HEK293 (cell line): Measurements from ENCODE around the gene LINGO1.

ENCODE experiments used
- CTCF ChIA-PET: fragments of 350-600 bp; formaldehyde crosslinking; extraction: SDS; loops from one replicate; lab custom pipeline; 2021; ENCODE audit warnings: antibody characterized with exemption; lab: Yijun Ruan, JAX
- POLR2A ChIA-PET: fragments of 300-600 bp; formaldehyde crosslinking; extraction: SDS; loops from one replicate; lab custom pipeline; 2020; ENCODE audit warnings: antibody characterized with exemption, inconsistent platforms; lab: Yijun Ruan, JAX
- H3K27ac ChIP-seq: fragments of 200-500 bp; sonication (Bioruptor generic); 2 replicates; pipeline ENCODE4 v1.5.1; 2014; ENCODE audit warnings: low read depth, low read length, control low read depth, inconsistent platforms; ENCODE audit errors: extremely low read depth
- H3K36me3 ChIP-seq, 2 experiments: fragments of 200-500 bp in 1 of 2; sonication (Bioruptor generic) in 1 of 2; 1 replicate in 1 of 2; 2 replicates in 1 of 2; pipeline ENCODE4 v1.5.1; 2014 to 2017; ENCODE audit warnings: inconsistent platforms in 2 of 2, low read length in 2 of 2; ENCODE audit not compliant: control insufficient read depth in 2 of 2, insufficient read depth in 1 of 2
- H3K4me1 ChIP-seq: fragments of 200-500 bp; sonication (Bioruptor generic); 2 replicates; pipeline ENCODE4 v1.5.1; 2014; ENCODE audit warnings: mild to moderate bottlenecking, low read length, inconsistent platforms; ENCODE audit not compliant: control insufficient read depth, insufficient read depth
- H3K4me3 ChIP-seq: 2 replicates; pipeline ENCODE4 v1.5.1; 2011; ENCODE audit warnings: low read depth, mild to moderate bottlenecking, control low read depth, low read length, moderate library complexity
- H3K9me3 ChIP-seq: fragments of 200-500 bp; sonication (Bioruptor generic); 2 replicates; pipeline ENCODE4 v1.5.1; 2014; ENCODE audit warnings: low read depth, low read length, inconsistent platforms; ENCODE audit not compliant: control insufficient read depth, insufficient read depth
- BCL11A ChIP-seq: fragments of 450-650 bp; formaldehyde crosslinking; IDR thresholded peaks from 2 replicates; pipeline ENCODE4 v1.5.1; 2016; ENCODE audit warnings: low read depth, missing biosample characterization, missing genetic modification characterization
- BCL6B ChIP-seq: fragments of 450-650 bp; formaldehyde crosslinking; IDR thresholded peaks from 2 replicates; pipeline ENCODE4 v1.5.1; 2017; ENCODE audit warnings: missing biosample characterization, missing genetic modification characterization
- CTCF ChIP-seq: fragments of 450-650 bp; formaldehyde crosslinking; IDR thresholded peaks from 2 replicates; pipeline ENCODE4 v1.5.1; 2016; ENCODE audit warnings: missing biosample characterization, missing genetic modification characterization
- GFI1B ChIP-seq: fragments of 450-650 bp; formaldehyde crosslinking; IDR thresholded peaks from 2 replicates; pipeline ENCODE4 v1.5.1; 2016; ENCODE audit warnings: missing biosample characterization, missing genetic modification characterization
- PRDM6 ChIP-seq: fragments of 450-650 bp; formaldehyde crosslinking; IDR thresholded peaks from 2 replicates; pipeline ENCODE4 v1.5.1; 2017; ENCODE audit warnings: missing biosample characterization, missing genetic modification characterization
- SCRT2 ChIP-seq: fragments of 450-650 bp; formaldehyde crosslinking; IDR thresholded peaks from 2 replicates; pipeline ENCODE4 v1.5.1; 2016; ENCODE audit warnings: missing biosample characterization, missing genetic modification characterization
- ZBTB10 ChIP-seq: fragments of 450-650 bp; formaldehyde crosslinking; IDR thresholded peaks from 2 replicates; pipeline ENCODE4 v1.5.1; 2016; ENCODE audit warnings: missing biosample characterization, missing genetic modification characterization
- ZBTB17 ChIP-seq: fragments of 450-650 bp; formaldehyde crosslinking; IDR thresholded peaks from 2 replicates; pipeline ENCODE4 v1.5.1; 2016; ENCODE audit warnings: missing biosample characterization, missing genetic modification characterization
- ZEB2 ChIP-seq: fragments of 450-650 bp; formaldehyde crosslinking; IDR thresholded peaks from 2 replicates; pipeline ENCODE4 v1.5.1; 2016; ENCODE audit warnings: missing biosample characterization, missing genetic modification characterization
- ZFHX2 ChIP-seq: fragments of 450-650 bp; formaldehyde crosslinking; conservative IDR thresholded peaks from 2 replicates; pipeline ENCODE4 v1.5.1; 2016; ENCODE audit warnings: missing biosample characterization, missing genetic modification characterization
- ZIC2 ChIP-seq: fragments of 450-650 bp; formaldehyde crosslinking; IDR thresholded peaks from 2 replicates; pipeline ENCODE4 v1.5.1; 2016; ENCODE audit warnings: missing biosample characterization, missing genetic modification characterization
- ZNF112 ChIP-seq: fragments of 450-650 bp; formaldehyde crosslinking; IDR thresholded peaks from 2 replicates; pipeline ENCODE4 v1.5.0; 2017; ENCODE audit warnings: missing biosample characterization, missing genetic modification characterization
- ZNF138 ChIP-seq: fragments of 450-650 bp; formaldehyde crosslinking; IDR thresholded peaks from 2 replicates; pipeline ENCODE4 v1.5.1; 2016; ENCODE audit warnings: missing biosample characterization, missing genetic modification characterization, borderline replicate concordance
- ZNF146 ChIP-seq: fragments of 450-650 bp; formaldehyde crosslinking; IDR thresholded peaks from 2 replicates; pipeline ENCODE4 v1.5.1; 2016; ENCODE audit warnings: missing biosample characterization, missing genetic modification characterization
- ZNF2 ChIP-seq: fragments of 450-650 bp; formaldehyde crosslinking; IDR thresholded peaks from 2 replicates; pipeline ENCODE4 v1.5.1; 2016; ENCODE audit warnings: missing biosample characterization, missing genetic modification characterization
- ZNF335 ChIP-seq: fragments of 450-650 bp; formaldehyde crosslinking; conservative IDR thresholded peaks from 2 replicates; pipeline ENCODE4 v1.5.1; 2016; ENCODE audit warnings: missing biosample characterization, missing genetic modification characterization
- ZNF529 ChIP-seq: fragments of 450-650 bp; formaldehyde crosslinking; IDR thresholded peaks from 2 replicates; pipeline ENCODE4 v1.5.1; 2017; ENCODE audit warnings: missing genetic modification characterization, missing biosample characterization; ENCODE audit not compliant: insufficient replicate concordance
- ZNF677 ChIP-seq: fragments of 450-650 bp; IDR thresholded peaks from 2 replicates; pipeline ENCODE4 v1.5.0; 2018; ENCODE audit warnings: missing biosample characterization, mild to moderate bottlenecking, missing genetic modification characterization, moderate library complexity
- ZNF692 ChIP-seq: fragments of 450-650 bp; formaldehyde crosslinking; IDR thresholded peaks from 2 replicates; pipeline ENCODE4 v1.5.1; 2016; ENCODE audit warnings: missing biosample characterization, missing genetic modification characterization
- ZNF837 ChIP-seq: fragments of 450-650 bp; formaldehyde crosslinking; IDR thresholded peaks from 2 replicates; pipeline ENCODE4 v1.5.1; 2016; ENCODE audit warnings: missing biosample characterization, missing genetic modification characterization
- ZSCAN16 ChIP-seq: fragments of 450-650 bp; formaldehyde crosslinking; IDR thresholded peaks from 2 replicates; pipeline ENCODE4 v1.5.1; 2016; ENCODE audit warnings: missing biosample characterization, missing genetic modification characterization
- ZSCAN18 ChIP-seq: fragments of 450-650 bp; formaldehyde crosslinking; IDR thresholded peaks from 2 replicates; pipeline ENCODE4 v1.5.1; 2016; ENCODE audit warnings: missing biosample characterization, missing genetic modification characterization

Gene LINGO1

GRCh38 chr15:77626002-77626401 lies 6.7 kb downstream of the LINGO1 start:
- no peak overlapping the region for H3K27ac ChIP-seq
- no peaks in the 10 kb centered on the region for H3K9me3 ChIP-seq
- peaks cover 11% of the 10 kb centered on the region for H3K4me1 ChIP-seq
- CTCF ChIA-PET = interaction anchor here (0.7 to 7.7 kb wide), 4 partner anchors 8 to 508 kb away, joined by 5 to 77 read pairs (median 23); partner anchors contain the start of gene LINGO1
- TF ChIP-seq ZNF146 (tag by site-specific recombination) = no peak
- no peak for TF ChIP-seq ZNF335 (tag by site-specific recombination)
- no peak for TF ChIP-seq ZNF112 (tag by site-specific recombination)
- TF ChIP-seq ZNF138 (tag by site-specific recombination) = no peak
- no peak for TF ChIP-seq BCL11A (tag by site-specific recombination)
- TF ChIP-seq ZSCAN18 (tag by site-specific recombination) = no peak
- no peak for TF ChIP-seq CTCF
- no peak for TF ChIP-seq BCL6B (tag by site-specific recombination)
- TF ChIP-seq ZNF692 = no peak
- no peak for TF ChIP-seq ZSCAN16 (tag by site-specific recombination)
- TF ChIP-seq PRDM6 (tag by site-specific recombination) = no peak
- no peak for TF ChIP-seq ZEB2
- no peak for TF ChIP-seq ZNF2
- TF ChIP-seq ZNF529 (tag by site-specific recombination) = no peak
- TF ChIP-seq ZFHX2 (tag by site-specific recombination) = no peak
- TF ChIP-seq ZBTB17 (tag by site-specific recombination) = no peak
- POLR2A ChIA-PET = no interaction called here
- H3K4me3 ChIP-seq = no peak overlapping the region
- H3K36me3 ChIP-seq = no peaks in the 10 kb centered on the region

GRCh38 chr15:77625376-77625775 lies 7.3 kb downstream of the LINGO1 start:
- CTCF ChIA-PET = interaction anchor here (0.6 to 7.7 kb wide), 7 partner anchors 8 to 549 kb away, joined by 3 to 77 read pairs (median 5); partner anchors contain the start of gene LINGO1
- Histone ChIP-seq H3K27ac (no peak overlapping the region), H3K4me1 (peaks cover 11% of the 10 kb centered on the region)

More at GRCh38 chr15:77625376-77625775, 7.3 kb downstream of the LINGO1 start:
- Histone ChIP-seq H3K9me3 (no peaks in the 10 kb centered on the region), H3K36me3 (no peaks in the 10 kb centered on the region), H3K4me3 (no peak overlapping the region)
- TF ChIP-seq ZNF837 (tag by site-specific recombination) (no peak), GFI1B (tag by site-specific recombination) (no peak), ZIC2 (tag by site-specific recombination) (peak; percentile 42; the same call in 1 of the 2 replicates), ZNF677 (tag by site-specific recombination) (no peak), ZBTB10 (tag by site-specific recombination) (no peak), SCRT2 (tag by site-specific recombination) (peak; percentile 51; the same call in 1 of the 2 replicates)
- POLR2A ChIA-PET = no interaction called here
